Measurements from ENCODE around the gene UST. TPM values are rescaled to one million over a fixed set of nuclear protein-coding genes. Genes with fewer than 3 reads are reported as not detected.

UST gene
- total and polyA plus RNA-seq, 4 donors: 0.24 to 2.7 (median 0.87) TPM

- H3K9me3 ChIP-seq (ENCODE audit: control insufficient read depth in 4 of 4, low read length in 3 of 4): no peaks in the 10 kb centered on the region
- no peak for DNase-seq (ENCODE audit: low spot score)
- no peak overlapping the region for H3K27ac ChIP-seq (ENCODE audit: low read depth in 1 of 2, low read length in 2 of 2)
- no peaks in the 10 kb centered on the region for H3K27me3 ChIP-seq (ENCODE audit: control insufficient read depth in 4 of 4, insufficient read depth in 4 of 4, low read length in 3 of 4)
- no peaks in the 10 kb centered on the region for H3K36me3 ChIP-seq (ENCODE audit: control insufficient read depth in 4 of 4, insufficient read depth in 3 of 4, low read depth in 1 of 4, low read length in 3 of 4)
- TF ChIP-seq, protein P1, sequence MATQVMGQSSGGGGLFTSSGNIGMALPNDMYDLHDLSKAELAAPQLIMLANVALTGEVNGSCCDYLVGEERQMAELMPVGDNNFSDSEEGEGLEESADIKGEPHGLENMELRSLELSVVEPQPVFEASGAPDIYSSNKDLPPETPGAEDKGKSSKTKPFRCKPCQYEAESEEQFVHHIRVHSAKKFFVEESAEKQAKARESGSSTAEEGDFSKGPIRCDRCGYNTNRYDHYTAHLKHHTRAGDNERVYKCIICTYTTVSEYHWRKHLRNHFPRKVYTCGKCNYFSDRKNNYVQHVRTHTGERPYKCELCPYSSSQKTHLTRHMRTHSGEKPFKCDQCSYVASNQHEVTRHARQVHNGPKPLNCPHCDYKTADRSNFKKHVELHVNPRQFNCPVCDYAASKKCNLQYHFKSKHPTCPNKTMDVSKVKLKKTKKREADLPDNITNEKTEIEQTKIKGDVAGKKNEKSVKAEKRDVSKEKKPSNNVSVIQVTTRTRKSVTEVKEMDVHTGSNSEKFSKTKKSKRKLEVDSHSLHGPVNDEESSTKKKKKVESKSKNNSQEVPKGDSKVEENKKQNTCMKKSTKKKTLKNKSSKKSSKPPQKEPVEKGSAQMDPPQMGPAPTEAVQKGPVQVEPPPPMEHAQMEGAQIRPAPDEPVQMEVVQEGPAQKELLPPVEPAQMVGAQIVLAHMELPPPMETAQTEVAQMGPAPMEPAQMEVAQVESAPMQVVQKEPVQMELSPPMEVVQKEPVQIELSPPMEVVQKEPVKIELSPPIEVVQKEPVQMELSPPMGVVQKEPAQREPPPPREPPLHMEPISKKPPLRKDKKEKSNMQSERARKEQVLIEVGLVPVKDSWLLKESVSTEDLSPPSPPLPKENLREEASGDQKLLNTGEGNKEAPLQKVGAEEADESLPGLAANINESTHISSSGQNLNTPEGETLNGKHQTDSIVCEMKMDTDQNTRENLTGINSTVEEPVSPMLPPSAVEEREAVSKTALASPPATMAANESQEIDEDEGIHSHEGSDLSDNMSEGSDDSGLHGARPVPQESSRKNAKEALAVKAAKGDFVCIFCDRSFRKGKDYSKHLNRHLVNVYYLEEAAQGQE (IDR thresholded peaks at IDR 0.05): no peak
- TF ChIP-seq FOXA2 (IDR thresholded peaks at IDR 0.05) (no peak), GABPA (IDR thresholded peaks at IDR 0.05 in 1 of 2, conservative IDR thresholded peaks at IDR 0.05 in 1 of 2) (no peak), HNF4A (conservative IDR thresholded peaks at IDR 0.05) (no peak), YY1 (IDR thresholded peaks at IDR 0.05) (no peak)
- WGBS: 96% methylated on average over 5 of the region's 5 CpGs
- no peaks in the 10 kb centered on the region for H3K4me1 ChIP-seq (ENCODE audit: control insufficient read depth in 4 of 4, insufficient read depth in 4 of 4, low read length in 3 of 4)
- H3K4me3 ChIP-seq (ENCODE audit: low read depth in 1 of 3, low read length in 3 of 3): no peak overlapping the region
- no peak overlapping the region for H3K9ac ChIP-seq (ENCODE audit: low read depth in 1 of 2, low read length in 2 of 2)
Observed at GRCh38 chr6:148837941-148838340, 91.1 kb downstream of the UST start.

GRCh38 chr6:148839044-148839443, 92.2 kb downstream of the UST start:
- no peak overlapping the region for H3K4me3 ChIP-seq (ENCODE audit: low read depth in 1 of 3, low read length in 3 of 3)
- DNase-seq (ENCODE audit: low spot score): no peak
- WGBS: 30% methylated on average over 3 of the region's 3 CpGs
- no peak overlapping the region for H3K9ac ChIP-seq (ENCODE audit: low read depth in 1 of 2, low read length in 2 of 2)
- H3K9me3 ChIP-seq (ENCODE audit: control insufficient read depth in 4 of 4, low read length in 3 of 4): no peaks in the 10 kb centered on the region
- TF ChIP-seq YY1 (IDR thresholded peaks at IDR 0.05) (peak; percentile 42), HNF4A (conservative IDR thresholded peaks at IDR 0.05) (peak in 1 of 2 donors; percentile 38)
- TF ChIP-seq, protein P2, sequence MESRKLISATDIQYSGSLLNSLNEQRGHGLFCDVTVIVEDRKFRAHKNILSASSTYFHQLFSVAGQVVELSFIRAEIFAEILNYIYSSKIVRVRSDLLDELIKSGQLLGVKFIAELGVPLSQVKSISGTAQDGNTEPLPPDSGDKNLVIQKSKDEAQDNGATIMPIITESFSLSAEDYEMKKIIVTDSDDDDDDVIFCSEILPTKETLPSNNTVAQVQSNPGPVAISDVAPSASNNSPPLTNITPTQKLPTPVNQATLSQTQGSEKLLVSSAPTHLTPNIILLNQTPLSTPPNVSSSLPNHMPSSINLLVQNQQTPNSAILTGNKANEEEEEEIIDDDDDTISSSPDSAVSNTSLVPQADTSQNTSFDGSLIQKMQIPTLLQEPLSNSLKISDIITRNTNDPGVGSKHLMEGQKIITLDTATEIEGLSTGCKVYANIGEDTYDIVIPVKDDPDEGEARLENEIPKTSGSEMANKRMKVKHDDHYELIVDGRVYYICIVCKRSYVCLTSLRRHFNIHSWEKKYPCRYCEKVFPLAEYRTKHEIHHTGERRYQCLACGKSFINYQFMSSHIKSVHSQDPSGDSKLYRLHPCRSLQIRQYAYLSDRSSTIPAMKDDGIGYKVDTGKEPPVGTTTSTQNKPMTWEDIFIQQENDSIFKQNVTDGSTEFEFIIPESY (IDR thresholded peaks at IDR 0.05): no peak
- H3K27ac ChIP-seq (ENCODE audit: low read depth in 1 of 2, low read length in 2 of 2): no peak overlapping the region
- H3K27me3 ChIP-seq (ENCODE audit: control insufficient read depth in 4 of 4, insufficient read depth in 4 of 4, low read length in 3 of 4): no peaks in the 10 kb centered on the region
- no peaks in the 10 kb centered on the region for H3K36me3 ChIP-seq (ENCODE audit: control insufficient read depth in 4 of 4, insufficient read depth in 3 of 4, low read depth in 1 of 4, low read length in 3 of 4)
- H3K4me1 ChIP-seq (ENCODE audit: control insufficient read depth in 4 of 4, insufficient read depth in 4 of 4, low read length in 3 of 4): no peaks in the 10 kb centered on the region

- Histone ChIP-seq H3K27me3 (ENCODE audit: control insufficient read depth in 4 of 4, insufficient read depth in 4 of 4, low read length in 3 of 4) (no peaks in the 10 kb centered on the region), H3K9me3 (ENCODE audit: control insufficient read depth in 4 of 4, low read length in 3 of 4) (no peaks in the 10 kb centered on the region), H3K9ac (ENCODE audit: low read depth in 1 of 2, low read length in 2 of 2) (no peak overlapping the region), H3K27ac (ENCODE audit: low read depth in 1 of 2, low read length in 2 of 2) (no peak overlapping the region), H3K36me3 (ENCODE audit: control insufficient read depth in 4 of 4, insufficient read depth in 3 of 4, low read depth in 1 of 4, low read length in 3 of 4) (no peaks in the 10 kb centered on the region), H3K4me1 (ENCODE audit: control insufficient read depth in 4 of 4, insufficient read depth in 4 of 4, low read length in 3 of 4) (no peaks in the 10 kb centered on the region), H3K4me3 (ENCODE audit: low read depth in 1 of 3, low read length in 3 of 3) (no peak overlapping the region)
- TF ChIP-seq, protein P3, sequence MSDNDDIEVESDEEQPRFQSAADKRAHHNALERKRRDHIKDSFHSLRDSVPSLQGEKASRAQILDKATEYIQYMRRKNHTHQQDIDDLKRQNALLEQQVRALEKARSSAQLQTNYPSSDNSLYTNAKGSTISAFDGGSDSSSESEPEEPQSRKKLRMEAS (IDR thresholded peaks at IDR 0.05): no peak
- TF ChIP-seq JUND (IDR thresholded peaks at IDR 0.05): no peak
- TF ChIP-seq HNF4G (IDR thresholded peaks at IDR 0.05): no peak
- TF ChIP-seq RXRA (IDR thresholded peaks at IDR 0.05): no peak
- no peak for TF ChIP-seq EGR1 (IDR thresholded peaks at IDR 0.05; ENCODE audit: low read depth in 2 of 2)
- no peak for TF ChIP-seq GABPA (IDR thresholded peaks at IDR 0.05 in 1 of 2, conservative IDR thresholded peaks at IDR 0.05 in 1 of 2)
- no peak for TF ChIP-seq TAF1 (conservative IDR thresholded peaks at IDR 0.05)
- TF ChIP-seq YY1 (IDR thresholded peaks at IDR 0.05): no peak
- no peak for TF ChIP-seq SP1 (IDR thresholded peaks at IDR 0.05)
- TF ChIP-seq RAD21 (IDR thresholded peaks at IDR 0.05): no peak
- TF ChIP-seq FOXA1 (IDR thresholded peaks at IDR 0.05): no peak
- TF ChIP-seq NR2F2 (IDR thresholded peaks at IDR 0.05): no peak
- no peak for TF ChIP-seq FOXA2 (IDR thresholded peaks at IDR 0.05)
- whole genome bisulfite sequencing: 86% methylated on average over 5 of the region's 5 CpGs
- DNase-seq (ENCODE audit: low spot score): no peak
Observed at GRCh38 chr6:148840256-148840655, 93.4 kb downstream of the UST start.
